ENCODE data around the gene MAP2K6.
A peak's percentile ranks its signal among the peaks of the same experiment; 100 is the strongest.

Gene MAP2K6

GRCh38 chr17:69480245-69480644, 65.7 kb downstream of the MAP2K6 start:
- no peak overlapping the region for H3K4me3 ChIP-seq (ENCODE audit: low read length)
- H3K9ac ChIP-seq (ENCODE audit: low read length) = no peak overlapping the region
- no peaks in the 10 kb centered on the region for H3K4me1 ChIP-seq (ENCODE audit: control insufficient read depth, low read depth, low read length)
- no peak overlapping the region for H3K27ac ChIP-seq (ENCODE audit: low read length)
- H3K36me3 ChIP-seq (ENCODE audit: control insufficient read depth, low read depth, low read length) = no peaks in the 10 kb centered on the region
- no peaks in the 10 kb centered on the region for H3K27me3 ChIP-seq (ENCODE audit: control insufficient read depth, insufficient read depth, low read length)
- H3K9me3 ChIP-seq (ENCODE audit: control insufficient read depth, low read depth, low read length) = no peaks in the 10 kb centered on the region

- Histone ChIP-seq H3K9ac (ENCODE audit: low read length) (no peak overlapping the region), H3K4me3 (ENCODE audit: low read length) (no peak overlapping the region), H3K27me3 (ENCODE audit: control insufficient read depth, insufficient read depth, low read length) (no peaks in the 10 kb centered on the region), H3K9me3 (ENCODE audit: control insufficient read depth, low read depth, low read length) (no peaks in the 10 kb centered on the region), H3K27ac (ENCODE audit: low read length) (no peak overlapping the region), H3K4me1 (ENCODE audit: control insufficient read depth, low read depth, low read length) (no peaks in the 10 kb centered on the region), H3K36me3 (ENCODE audit: control insufficient read depth, low read depth, low read length) (no peaks in the 10 kb centered on the region)
Observed at GRCh38 chr17:69485251-69485661, 70.8 kb downstream of the MAP2K6 start.

- H3K27me3 ChIP-seq (ENCODE audit: control insufficient read depth, insufficient read depth, low read length) = no peaks in the 10 kb centered on the region
- H3K4me3 ChIP-seq (ENCODE audit: low read length) = no peak overlapping the region
- no peaks in the 10 kb centered on the region for H3K36me3 ChIP-seq (ENCODE audit: control insufficient read depth, low read depth, low read length)
- no peak overlapping the region for H3K27ac ChIP-seq (ENCODE audit: low read length)
- no peaks in the 10 kb centered on the region for H3K9me3 ChIP-seq (ENCODE audit: control insufficient read depth, low read depth, low read length)
- no peak overlapping the region for H3K9ac ChIP-seq (ENCODE audit: low read length)
- H3K4me1 ChIP-seq (ENCODE audit: control insufficient read depth, low read depth, low read length) = no peaks in the 10 kb centered on the region
Observed at GRCh38 chr17:69485901-69486643, 71.6 kb downstream of the MAP2K6 start.

- Histone ChIP-seq H3K9me3 (ENCODE audit: control insufficient read depth, low read depth, low read length) (no peaks in the 10 kb centered on the region), H3K4me3 (ENCODE audit: low read length) (no peak overlapping the region), H3K36me3 (ENCODE audit: control insufficient read depth, low read depth, low read length) (no peaks in the 10 kb centered on the region), H3K4me1 (ENCODE audit: control insufficient read depth, low read depth, low read length) (no peaks in the 10 kb centered on the region), H3K27me3 (ENCODE audit: control insufficient read depth, insufficient read depth, low read length) (no peaks in the 10 kb centered on the region), H3K27ac (ENCODE audit: low read length) (no peak overlapping the region), H3K9ac (ENCODE audit: low read length) (no peak overlapping the region)
Observed at GRCh38 chr17:69486779-69487637, 72.5 kb downstream of the MAP2K6 start.

GRCh38 chr17:69489313-69489712, 74.8 kb downstream of the MAP2K6 start:
- no peaks in the 10 kb centered on the region for H3K36me3 ChIP-seq (ENCODE audit: control insufficient read depth, low read depth, low read length)
- H3K9ac ChIP-seq (ENCODE audit: low read length) = no peak overlapping the region
- H3K4me1 ChIP-seq (ENCODE audit: control insufficient read depth, low read depth, low read length) = peaks cover 7% of the 10 kb centered on the region
- no peaks in the 10 kb centered on the region for H3K9me3 ChIP-seq (ENCODE audit: control insufficient read depth, low read depth, low read length)
- H3K27me3 ChIP-seq (ENCODE audit: control insufficient read depth, insufficient read depth, low read length) = no peaks in the 10 kb centered on the region
- H3K4me3 ChIP-seq (ENCODE audit: low read length) = no peak overlapping the region
- no peak overlapping the region for H3K27ac ChIP-seq (ENCODE audit: low read length)

- H3K4me1 ChIP-seq (ENCODE audit: control insufficient read depth, low read depth, low read length) = peaks cover 7% of the 10 kb centered on the region
- no peaks in the 10 kb centered on the region for H3K9me3 ChIP-seq (ENCODE audit: control insufficient read depth, low read depth, low read length)
- H3K9ac ChIP-seq (ENCODE audit: low read length) = no peak overlapping the region
- no peak overlapping the region for H3K4me3 ChIP-seq (ENCODE audit: low read length)
- H3K36me3 ChIP-seq (ENCODE audit: control insufficient read depth, low read depth, low read length) = no peaks in the 10 kb centered on the region
- no peaks in the 10 kb centered on the region for H3K27me3 ChIP-seq (ENCODE audit: control insufficient read depth, insufficient read depth, low read length)
- no peak overlapping the region for H3K27ac ChIP-seq (ENCODE audit: low read length)
Observed at GRCh38 chr17:69492410-69493071, 78.0 kb downstream of the MAP2K6 start.

GRCh38 chr17:69495787-69496186, 81.3 kb downstream of the MAP2K6 start:
- Histone ChIP-seq H3K36me3 (ENCODE audit: control insufficient read depth, low read depth, low read length) (no peaks in the 10 kb centered on the region), H3K4me3 (ENCODE audit: low read length) (no peak overlapping the region), H3K4me1 (ENCODE audit: control insufficient read depth, low read depth, low read length) (peaks cover 18% of the 10 kb centered on the region), H3K9ac (ENCODE audit: low read length) (no peak overlapping the region), H3K27me3 (ENCODE audit: control insufficient read depth, insufficient read depth, low read length) (no peaks in the 10 kb centered on the region), H3K27ac (ENCODE audit: low read length) (no peak overlapping the region), H3K9me3 (ENCODE audit: control insufficient read depth, low read depth, low read length) (no peaks in the 10 kb centered on the region)

- no peaks in the 10 kb centered on the region for H3K27me3 ChIP-seq (ENCODE audit: control insufficient read depth, insufficient read depth, low read length)
- no peak overlapping the region for H3K9ac ChIP-seq (ENCODE audit: low read length)
- no peak overlapping the region for H3K4me3 ChIP-seq (ENCODE audit: low read length)
- H3K9me3 ChIP-seq (ENCODE audit: control insufficient read depth, low read depth, low read length) = no peaks in the 10 kb centered on the region
- no peaks in the 10 kb centered on the region for H3K36me3 ChIP-seq (ENCODE audit: control insufficient read depth, low read depth, low read length)
- H3K4me1 ChIP-seq (ENCODE audit: control insufficient read depth, low read depth, low read length) = peaks cover 32% of the 10 kb centered on the region
- H3K27ac ChIP-seq (ENCODE audit: low read length) = no peak overlapping the region
Observed at GRCh38 chr17:69497161-69497560, 82.7 kb downstream of the MAP2K6 start.

- no peak overlapping the region for H3K9ac ChIP-seq (ENCODE audit: low read length)
- H3K36me3 ChIP-seq (ENCODE audit: control insufficient read depth, low read depth, low read length) = no peaks in the 10 kb centered on the region
- H3K27me3 ChIP-seq (ENCODE audit: control insufficient read depth, insufficient read depth, low read length) = no peaks in the 10 kb centered on the region
- H3K4me3 ChIP-seq (ENCODE audit: low read length) = no peak overlapping the region
- peaks cover 35% of the 10 kb centered on the region for H3K4me1 ChIP-seq (ENCODE audit: control insufficient read depth, low read depth, low read length)
- H3K27ac ChIP-seq (ENCODE audit: low read length) = no peak overlapping the region
- no peaks in the 10 kb centered on the region for H3K9me3 ChIP-seq (ENCODE audit: control insufficient read depth, low read depth, low read length)
Observed at GRCh38 chr17:69499318-69499717, 84.8 kb downstream of the MAP2K6 start.

GRCh38 chr17:69500911-69501429, 86.5 kb downstream of the MAP2K6 start:
- Histone ChIP-seq H3K36me3 (ENCODE audit: control insufficient read depth, low read depth, low read length) (no peaks in the 10 kb centered on the region), H3K9me3 (ENCODE audit: control insufficient read depth, low read depth, low read length) (no peaks in the 10 kb centered on the region), H3K4me3 (ENCODE audit: low read length) (no peak overlapping the region), H3K27ac (ENCODE audit: low read length) (peak overlapping the region; percentile 30), H3K27me3 (ENCODE audit: control insufficient read depth, insufficient read depth, low read length) (no peaks in the 10 kb centered on the region), H3K4me1 (ENCODE audit: control insufficient read depth, low read depth, low read length) (peaks cover 39% of the 10 kb centered on the region), H3K9ac (ENCODE audit: low read length) (peak overlapping the region; percentile 11)
